HEK293T (cell line): ENCODE results near the gene SERPINE2.

Experiments
- BHLHE40 ChIP-seq: fragments of 450-650 bp; IDR thresholded peaks from 2 replicates; pipeline ENCODE4 v1.6.1; 2016; ENCODE audit warnings: mild to moderate bottlenecking, moderate library complexity, borderline replicate concordance
- ELF4 ChIP-seq: fragments of 450-650 bp; IDR thresholded peaks from 2 replicates; pipeline ENCODE4 v1.6.1; 2017; ENCODE audit warnings: antibody characterized with exemption
- FOXA1 ChIP-seq: fragments of 450-650 bp; IDR thresholded peaks from 2 replicates; pipeline ENCODE4 v1.6.1; 2016; ENCODE audit warnings: mild to moderate bottlenecking
- HDGF ChIP-seq: fragments of 450-650 bp; IDR thresholded peaks from 2 replicates; pipeline ENCODE4 v1.6.1; 2017; ENCODE audit warnings: antibody characterized with exemption, borderline replicate concordance
- L3MBTL2 ChIP-seq: fragments of 450-650 bp; conservative IDR thresholded peaks from 2 replicates; pipeline ENCODE4 v1.6.1; 2016; ENCODE audit warnings: mild to moderate bottlenecking
- LEF1 ChIP-seq: fragments of 450-650 bp; IDR thresholded peaks from 2 replicates; pipeline ENCODE4 v1.6.1; 2017; ENCODE audit warnings: mild to moderate bottlenecking, borderline replicate concordance
- NFRKB ChIP-seq: fragments of 450-650 bp; IDR thresholded peaks from 2 replicates; pipeline ENCODE4 v1.6.1; 2016; ENCODE audit warnings: mild to moderate bottlenecking, moderate library complexity
- SP1 ChIP-seq: fragments of 450-650 bp; IDR thresholded peaks from 2 replicates; pipeline ENCODE4 v1.6.1; 2017
- SUZ12 ChIP-seq: fragments of 450-650 bp; IDR thresholded peaks from 2 replicates; pipeline ENCODE4 v1.6.1; 2016; ENCODE audit warnings: mild to moderate bottlenecking
- ZNF384 ChIP-seq: fragments of 450-650 bp; IDR thresholded peaks from 2 replicates; pipeline ENCODE4 v1.6.1; 2016
- TF ChIP-seq, protein P1 (sequence below): fragments of 450-650 bp; IDR thresholded peaks from 2 replicates; pipeline ENCODE4 v1.6.1; 2016

DNA sequence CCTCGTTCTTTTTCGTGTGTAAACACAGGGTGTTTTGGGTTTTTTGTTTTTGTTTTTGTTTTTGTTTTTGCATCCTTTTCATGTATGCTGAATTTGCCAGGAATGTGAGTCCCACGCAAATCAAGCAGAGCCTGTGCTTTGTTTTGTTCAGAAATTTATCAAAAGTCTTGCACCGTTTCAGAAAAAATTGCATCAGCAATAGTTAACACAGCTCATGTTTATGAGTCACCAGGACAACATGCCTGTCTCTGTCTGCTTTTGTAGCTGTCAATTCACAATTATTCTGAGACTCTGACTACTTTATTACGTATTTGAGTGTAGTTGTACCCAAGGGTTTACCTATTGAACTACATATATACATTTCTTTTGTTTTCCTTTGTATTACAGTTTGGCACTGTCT is 43.5 kb downstream of the SERPINE2 start:
- TF ChIP-seq SP1 (no peak), SUZ12 (no peak), HDGF (no peak), ELF4 (no peak), ZNF384 (no peak), NFRKB (no peak), LEF1 (no peak), BHLHE40 (no peak), L3MBTL2 (no peak), FOXA1 (no peak)
- TF ChIP-seq, protein P1, sequence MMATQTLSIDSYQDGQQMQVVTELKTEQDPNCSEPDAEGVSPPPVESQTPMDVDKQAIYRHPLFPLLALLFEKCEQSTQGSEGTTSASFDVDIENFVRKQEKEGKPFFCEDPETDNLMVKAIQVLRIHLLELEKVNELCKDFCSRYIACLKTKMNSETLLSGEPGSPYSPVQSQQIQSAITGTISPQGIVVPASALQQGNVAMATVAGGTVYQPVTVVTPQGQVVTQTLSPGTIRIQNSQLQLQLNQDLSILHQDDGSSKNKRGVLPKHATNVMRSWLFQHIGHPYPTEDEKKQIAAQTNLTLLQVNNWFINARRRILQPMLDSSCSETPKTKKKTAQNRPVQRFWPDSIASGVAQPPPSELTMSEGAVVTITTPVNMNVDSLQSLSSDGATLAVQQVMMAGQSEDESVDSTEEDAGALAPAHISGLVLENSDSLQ, result no peak
